ENCODE results near the gene STARD13.
"Not testable (repeated sequence)": the region's sequence is repeated elsewhere in the genome, so short reads cannot be mapped to it uniquely, and the experiment has no call there.

The STARD13 gene

DNA sequence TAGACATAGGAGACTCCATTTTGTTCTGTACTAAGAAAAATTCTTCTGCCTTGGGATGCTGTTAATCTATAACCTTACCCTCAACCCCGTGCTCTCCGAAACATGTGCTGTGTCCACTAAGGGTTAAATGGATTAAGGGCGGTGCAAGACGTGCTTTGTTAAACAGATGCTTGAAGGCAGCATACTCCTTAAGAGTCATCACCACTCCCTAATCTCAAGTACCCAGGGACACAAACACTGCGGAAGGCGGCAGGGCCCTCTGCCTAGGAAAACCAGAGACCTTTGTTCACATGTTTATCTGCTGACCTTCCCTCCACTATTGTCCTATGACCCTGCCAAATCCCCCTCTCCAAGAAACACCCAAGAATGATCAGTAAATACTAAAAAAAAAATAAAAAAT lies 43.2 kb downstream of the STARD13 start:
- not testable (repeated sequence) for H3K36me3 ChIP-seq (ENCODE audit: control insufficient read depth in 2 of 2, insufficient read depth in 2 of 2, low read length in 2 of 2); H3K9ac ChIP-seq (ENCODE audit: low read length in 2 of 2); H3K9me3 ChIP-seq (ENCODE audit: control insufficient read depth in 2 of 2, low read length in 2 of 2); H3K27me3 ChIP-seq (ENCODE audit: control insufficient read depth in 1 of 2, insufficient read depth in 2 of 2, low read length in 2 of 2); H3K4me3 ChIP-seq (ENCODE audit: low read length in 2 of 2); H3K4me1 ChIP-seq (ENCODE audit: control insufficient read depth, insufficient read depth, low read length); H3K27ac ChIP-seq (ENCODE audit: low read length)

DNA sequence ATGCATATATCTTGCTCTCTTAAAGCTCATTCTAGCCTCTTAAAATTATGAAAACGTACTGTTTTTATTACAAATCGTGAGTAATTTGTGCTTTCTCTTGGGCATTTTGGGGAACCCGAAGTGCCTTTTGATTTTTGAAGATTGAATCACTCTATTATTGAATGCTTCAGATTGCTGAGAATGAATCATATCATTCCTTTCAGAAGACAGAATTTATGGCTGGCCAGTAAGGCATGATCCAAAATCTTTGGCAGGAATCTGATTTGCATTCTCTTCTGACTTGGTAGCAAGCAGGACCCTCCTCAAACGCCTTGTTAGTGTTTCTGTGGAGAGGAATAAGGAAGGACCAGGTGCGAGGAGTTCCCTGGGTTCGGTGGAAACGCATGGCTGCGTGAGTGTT lies 49.5 kb downstream of the STARD13 start:
- Histone ChIP-seq H3K27me3 (ENCODE audit: control insufficient read depth in 1 of 2, insufficient read depth in 2 of 2, low read length in 2 of 2) (no peaks in the 10 kb centered on the region), H3K9me3 (ENCODE audit: control insufficient read depth in 2 of 2, low read length in 2 of 2) (no peaks in the 10 kb centered on the region), H3K4me3 (ENCODE audit: low read length in 2 of 2) (no peak overlapping the region), H3K9ac (ENCODE audit: low read length in 2 of 2) (no peak overlapping the region), H3K27ac (ENCODE audit: low read length) (no peak overlapping the region), H3K4me1 (ENCODE audit: control insufficient read depth, insufficient read depth, low read length) (peaks cover 16% of the 10 kb centered on the region), H3K36me3 (ENCODE audit: control insufficient read depth in 2 of 2, insufficient read depth in 2 of 2, low read length in 2 of 2) (peaks cover 2 to 3% of the 10 kb centered on the region in 2 donors)

DNA sequence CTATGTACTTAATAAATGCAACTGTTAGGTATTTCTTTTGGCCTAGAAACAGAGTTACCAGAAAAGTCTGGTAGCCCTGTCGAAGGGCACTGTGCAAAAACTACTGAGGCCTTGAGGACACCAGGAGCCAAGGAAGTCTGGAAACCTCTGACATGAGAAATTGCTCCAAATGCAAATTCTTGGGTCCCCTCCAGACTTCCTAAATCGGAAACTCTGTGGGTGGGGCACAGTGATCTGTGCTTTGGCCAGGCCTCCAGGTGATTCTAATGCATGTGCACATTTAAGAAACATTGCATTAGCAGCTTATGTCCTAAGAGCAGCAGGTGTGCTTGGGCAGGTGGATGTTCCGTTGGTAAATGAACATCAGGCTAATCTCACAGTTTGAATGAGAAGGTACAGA lies 50.0 kb downstream of the STARD13 start:
- H3K27ac ChIP-seq (ENCODE audit: low read length), result no peak overlapping the region
- no peaks in the 10 kb centered on the region for H3K27me3 ChIP-seq (ENCODE audit: control insufficient read depth in 1 of 2, insufficient read depth in 2 of 2, low read length in 2 of 2)
- H3K4me3 ChIP-seq (ENCODE audit: low read length in 2 of 2), result no peak overlapping the region
- H3K9ac ChIP-seq (ENCODE audit: low read length in 2 of 2), result no peak overlapping the region
- no peaks in the 10 kb centered on the region for H3K9me3 ChIP-seq (ENCODE audit: control insufficient read depth in 2 of 2, low read length in 2 of 2)
- peaks cover 2 to 3% of the 10 kb centered on the region in 2 donors for H3K36me3 ChIP-seq (ENCODE audit: control insufficient read depth in 2 of 2, insufficient read depth in 2 of 2, low read length in 2 of 2)
- peaks cover 18% of the 10 kb centered on the region for H3K4me1 ChIP-seq (ENCODE audit: control insufficient read depth, insufficient read depth, low read length)

DNA sequence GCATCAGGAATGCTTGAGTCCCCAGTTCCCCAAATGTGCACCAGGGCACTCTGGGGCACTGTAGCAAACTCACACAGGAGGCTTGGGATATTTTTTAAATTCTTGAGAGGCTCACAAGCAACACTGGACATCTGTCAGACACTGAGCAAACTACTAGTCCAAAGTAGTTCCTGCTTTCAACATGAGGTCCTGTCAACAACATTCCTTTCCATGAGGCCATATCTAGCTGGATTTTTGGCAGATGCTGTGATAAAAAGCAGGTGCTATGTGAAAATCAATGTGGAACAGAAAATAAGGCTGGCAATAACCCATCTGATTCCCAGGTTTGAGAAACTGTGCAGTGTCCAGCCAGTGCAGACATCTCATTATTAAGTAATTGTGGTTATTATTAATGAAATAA lies 50.5 kb downstream of the STARD13 start:
- H3K27ac ChIP-seq (ENCODE audit: low read length), result no peak overlapping the region
- H3K9ac ChIP-seq (ENCODE audit: low read length in 2 of 2), result no peak overlapping the region
- H3K27me3 ChIP-seq (ENCODE audit: control insufficient read depth in 1 of 2, insufficient read depth in 2 of 2, low read length in 2 of 2), result no peaks in the 10 kb centered on the region
- no peak overlapping the region for H3K4me3 ChIP-seq (ENCODE audit: low read length in 2 of 2)
- H3K9me3 ChIP-seq (ENCODE audit: control insufficient read depth in 2 of 2, low read length in 2 of 2), result no peaks in the 10 kb centered on the region
- H3K4me1 ChIP-seq (ENCODE audit: control insufficient read depth, insufficient read depth, low read length), result peaks cover 18% of the 10 kb centered on the region
- peaks cover 2 to 3% of the 10 kb centered on the region in 2 donors for H3K36me3 ChIP-seq (ENCODE audit: control insufficient read depth in 2 of 2, insufficient read depth in 2 of 2, low read length in 2 of 2)

DNA sequence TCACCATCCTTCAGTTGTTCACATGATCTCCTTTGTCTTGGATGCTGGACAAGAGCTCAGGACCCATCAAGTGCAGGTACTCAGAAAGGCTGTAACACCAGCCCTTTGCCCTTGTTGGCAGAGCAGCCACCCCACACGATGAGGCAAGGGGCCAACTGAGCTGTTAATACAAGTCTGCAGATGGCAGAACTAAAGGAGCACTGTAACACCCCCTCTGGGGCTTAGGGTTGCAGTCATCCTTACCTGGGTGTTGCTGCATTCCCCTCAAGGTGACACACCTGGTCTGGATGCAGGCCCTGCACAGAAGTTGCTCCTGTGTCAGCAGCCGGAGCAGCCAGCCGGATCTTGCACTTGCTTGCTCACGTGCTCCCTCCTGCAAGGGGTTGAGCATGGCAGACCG lies 52.0 kb downstream of the STARD13 start:
- H3K27me3 ChIP-seq (ENCODE audit: control insufficient read depth in 1 of 2, insufficient read depth in 2 of 2, low read length in 2 of 2), result no peaks in the 10 kb centered on the region
- H3K4me3 ChIP-seq (ENCODE audit: low read length in 2 of 2), result no peak overlapping the region
- no peaks in the 10 kb centered on the region for H3K9me3 ChIP-seq (ENCODE audit: control insufficient read depth in 2 of 2, low read length in 2 of 2)
- no peak overlapping the region for H3K27ac ChIP-seq (ENCODE audit: low read length)
- peaks cover 2 to 3% of the 10 kb centered on the region in 2 donors for H3K36me3 ChIP-seq (ENCODE audit: control insufficient read depth in 2 of 2, insufficient read depth in 2 of 2, low read length in 2 of 2)
- peaks cover 23% of the 10 kb centered on the region for H3K4me1 ChIP-seq (ENCODE audit: control insufficient read depth, insufficient read depth, low read length)
- no peak overlapping the region for H3K9ac ChIP-seq (ENCODE audit: low read length in 2 of 2)

DNA sequence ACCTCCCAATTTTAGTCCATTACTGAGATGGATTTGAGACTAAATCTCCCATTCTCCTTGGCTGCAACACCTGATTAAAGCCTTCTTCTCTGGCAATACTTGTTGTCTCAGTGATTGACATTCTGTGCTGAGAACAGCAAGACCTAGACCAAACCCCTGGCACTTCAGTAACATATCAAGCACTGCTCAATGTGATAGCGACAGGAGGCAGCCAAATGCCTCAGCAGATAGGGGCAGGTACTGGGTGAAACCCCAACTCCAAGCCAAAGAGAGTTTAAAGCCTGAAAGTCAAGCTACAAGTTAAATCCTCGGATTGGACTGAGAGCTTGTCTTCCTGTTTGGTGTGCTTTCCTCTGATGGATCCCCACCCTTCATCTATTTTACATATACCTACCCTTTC lies 52.7 kb downstream of the STARD13 start:
- H3K27ac ChIP-seq (ENCODE audit: low read length), result no peak overlapping the region
- no peak overlapping the region for H3K9ac ChIP-seq (ENCODE audit: low read length in 2 of 2)
- no peaks in the 10 kb centered on the region for H3K9me3 ChIP-seq (ENCODE audit: control insufficient read depth in 2 of 2, low read length in 2 of 2)
- peaks cover 2 to 3% of the 10 kb centered on the region in 2 donors for H3K36me3 ChIP-seq (ENCODE audit: control insufficient read depth in 2 of 2, insufficient read depth in 2 of 2, low read length in 2 of 2)
- H3K4me1 ChIP-seq (ENCODE audit: control insufficient read depth, insufficient read depth, low read length), result peaks cover 23% of the 10 kb centered on the region
- no peaks in the 10 kb centered on the region for H3K27me3 ChIP-seq (ENCODE audit: control insufficient read depth in 1 of 2, insufficient read depth in 2 of 2, low read length in 2 of 2)
- H3K4me3 ChIP-seq (ENCODE audit: low read length in 2 of 2), result no peak overlapping the region

DNA sequence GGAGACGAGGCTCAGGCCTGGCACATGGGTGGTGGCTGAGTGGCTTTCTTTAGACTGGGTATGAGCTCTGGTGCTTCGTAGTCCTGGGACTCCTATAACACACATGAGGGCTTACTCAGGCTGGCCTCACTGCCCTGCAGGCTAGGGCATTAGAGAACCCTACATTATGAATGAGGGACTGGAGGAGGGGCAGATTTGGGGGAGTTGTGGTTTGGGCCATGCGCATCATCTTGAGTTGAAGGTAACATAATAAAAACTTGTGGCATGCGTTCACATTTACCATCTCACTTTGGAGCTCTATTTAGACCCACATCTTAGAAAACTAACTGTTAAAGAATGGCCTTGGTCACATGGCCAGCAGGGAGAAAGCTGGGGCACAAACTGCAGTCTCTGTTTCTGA lies 54.2 kb downstream of the STARD13 start:
- H3K4me1 ChIP-seq (ENCODE audit: control insufficient read depth, insufficient read depth, low read length), result peaks cover 23% of the 10 kb centered on the region
- H3K27ac ChIP-seq (ENCODE audit: low read length), result no peak overlapping the region
- no peaks in the 10 kb centered on the region for H3K9me3 ChIP-seq (ENCODE audit: control insufficient read depth in 2 of 2, low read length in 2 of 2)
- no peak overlapping the region for H3K4me3 ChIP-seq (ENCODE audit: low read length in 2 of 2)
- no peaks in the 10 kb centered on the region for H3K27me3 ChIP-seq (ENCODE audit: control insufficient read depth in 1 of 2, insufficient read depth in 2 of 2, low read length in 2 of 2)
- no peak overlapping the region for H3K9ac ChIP-seq (ENCODE audit: low read length in 2 of 2)
- peaks cover 2 to 3% of the 10 kb centered on the region in 2 donors for H3K36me3 ChIP-seq (ENCODE audit: control insufficient read depth in 2 of 2, insufficient read depth in 2 of 2, low read length in 2 of 2)

DNA sequence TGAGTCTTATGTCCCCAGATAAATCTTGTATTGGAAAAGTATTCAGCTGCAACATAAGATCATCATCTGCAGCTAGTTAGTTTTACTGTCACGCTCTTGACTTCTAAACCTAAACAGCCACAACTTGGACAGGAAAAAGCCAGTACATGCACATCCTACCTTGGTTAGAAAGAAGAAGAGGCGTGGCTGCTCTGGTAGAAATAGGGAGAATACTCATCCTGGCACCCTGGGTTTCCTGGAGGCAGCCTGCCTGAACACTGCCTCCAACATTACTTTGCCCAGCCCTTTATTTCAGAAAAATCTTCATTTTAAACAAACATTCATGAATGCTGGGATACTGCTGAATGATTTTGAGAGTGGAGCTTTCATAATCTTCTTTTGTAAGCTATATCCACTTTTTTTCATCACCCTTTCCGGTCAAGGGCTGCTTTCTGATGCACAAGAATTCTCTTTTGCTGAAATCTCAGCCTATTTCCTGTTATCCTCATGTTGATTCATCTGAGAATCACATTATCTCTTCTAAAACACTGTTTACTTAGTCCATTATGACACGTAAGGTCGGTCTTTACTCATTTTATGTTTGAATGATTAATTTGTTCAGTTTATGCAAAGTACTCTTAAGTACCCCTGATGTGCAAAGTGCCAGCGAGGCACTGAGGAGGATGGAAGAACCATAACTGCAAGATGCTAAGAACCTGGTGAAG lies 55.2 kb downstream of the STARD13 start:
- H3K4me3 ChIP-seq (ENCODE audit: low read length in 2 of 2), result no peak overlapping the region
- H3K4me1 ChIP-seq (ENCODE audit: control insufficient read depth, insufficient read depth, low read length), result peaks cover 15% of the 10 kb centered on the region
- peaks cover 2 to 3% of the 10 kb centered on the region in 2 donors for H3K36me3 ChIP-seq (ENCODE audit: control insufficient read depth in 2 of 2, insufficient read depth in 2 of 2, low read length in 2 of 2)
- H3K27ac ChIP-seq (ENCODE audit: low read length), result peak overlapping the region; percentile 46
- H3K9ac ChIP-seq (ENCODE audit: low read length in 2 of 2), result no peak overlapping the region
- H3K27me3 ChIP-seq (ENCODE audit: control insufficient read depth in 1 of 2, insufficient read depth in 2 of 2, low read length in 2 of 2), result no peaks in the 10 kb centered on the region
- H3K9me3 ChIP-seq (ENCODE audit: control insufficient read depth in 2 of 2, low read length in 2 of 2), result no peaks in the 10 kb centered on the region

DNA sequence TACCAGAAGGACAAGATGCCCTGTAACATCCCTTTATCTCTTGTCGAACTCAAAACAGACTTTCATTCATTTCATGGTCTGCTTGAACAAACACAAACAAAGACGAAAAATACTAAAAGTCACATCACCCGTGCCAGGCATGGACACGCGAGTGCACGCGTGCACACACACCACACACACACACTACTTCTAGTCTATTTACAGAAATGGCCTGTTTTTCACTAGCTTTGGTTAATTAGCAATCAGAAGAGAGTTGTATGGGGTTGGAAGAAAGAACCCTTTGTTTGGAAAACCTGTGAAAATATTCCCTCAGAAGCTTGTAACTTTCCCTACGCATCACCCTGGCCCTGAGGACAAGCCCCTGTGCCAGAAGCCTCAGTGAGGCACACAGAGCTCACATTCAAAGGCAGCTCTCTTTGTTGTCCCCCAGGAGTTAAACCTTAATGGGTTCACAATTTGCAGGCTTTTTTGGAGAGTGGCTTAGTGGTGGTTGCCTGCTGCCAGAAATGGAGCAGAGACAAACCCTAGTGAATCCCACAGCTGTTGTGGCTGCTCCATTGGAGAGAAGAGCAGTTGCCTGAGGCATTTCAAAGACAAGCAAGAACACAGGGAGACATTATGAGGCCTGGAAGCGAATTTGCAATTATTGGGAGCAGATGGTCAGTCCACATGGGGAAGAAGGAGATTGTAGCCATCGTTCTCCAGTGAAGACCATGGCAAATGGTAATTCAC lies 55.9 kb downstream of the STARD13 start:
- H3K9ac ChIP-seq (ENCODE audit: low read length in 2 of 2), result peak overlapping the region in 1 of 2 donors; percentile 18

DNA sequence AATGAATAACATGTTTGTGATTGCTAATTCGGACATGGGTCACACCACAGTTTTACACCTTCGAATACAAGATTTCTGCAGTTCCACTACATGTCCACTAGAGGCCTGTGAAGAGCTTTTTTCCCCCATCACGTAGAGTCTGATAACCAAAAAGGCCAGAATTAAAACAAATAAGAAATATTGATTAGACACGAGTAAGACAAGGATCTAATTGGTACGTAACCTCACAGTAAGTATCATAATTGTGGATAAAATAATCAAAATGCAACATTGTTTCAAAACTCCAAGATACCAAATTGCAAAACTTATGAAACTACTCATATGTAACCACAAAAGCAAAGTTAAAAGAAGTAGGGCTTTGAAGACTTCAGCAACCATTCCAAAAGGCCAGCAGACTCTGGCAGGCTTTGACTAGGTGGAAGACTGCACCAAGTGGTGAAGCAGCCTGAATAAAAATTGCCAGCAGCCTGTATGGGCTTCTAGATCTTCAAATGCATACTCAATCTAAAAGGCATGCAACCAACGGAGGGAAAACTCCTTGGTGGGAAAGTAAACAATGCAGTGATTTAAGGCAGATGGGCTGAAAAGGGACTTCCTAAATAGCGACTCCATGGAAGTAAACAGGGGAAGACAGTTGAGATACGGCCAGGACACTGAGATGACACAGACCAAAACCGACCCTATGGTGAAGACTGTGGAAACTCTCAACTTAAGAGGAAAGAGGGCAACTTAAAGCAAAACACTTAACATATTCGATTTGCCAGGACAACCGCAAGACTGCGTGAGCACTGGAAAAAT lies 56.7 kb downstream of the STARD13 start:
- Histone ChIP-seq H3K9me3 (ENCODE audit: control insufficient read depth in 2 of 2, low read length in 2 of 2) (peaks cover 0 to 4% of the 10 kb centered on the region in 2 donors), H3K4me1 (ENCODE audit: control insufficient read depth, insufficient read depth, low read length) (peaks cover 9% of the 10 kb centered on the region), H3K27ac (ENCODE audit: low read length) (peak overlapping the region; percentile 46), H3K36me3 (ENCODE audit: control insufficient read depth in 2 of 2, insufficient read depth in 2 of 2, low read length in 2 of 2) (peaks cover 2 to 3% of the 10 kb centered on the region in 2 donors), H3K4me3 (ENCODE audit: low read length in 2 of 2) (peak overlapping the region; percentile 17 to 20), H3K27me3 (ENCODE audit: control insufficient read depth in 1 of 2, insufficient read depth in 2 of 2, low read length in 2 of 2) (no peaks in the 10 kb centered on the region), H3K9ac (ENCODE audit: low read length in 2 of 2) (peak overlapping the region in 1 of 2 donors; percentile 18)

More for the DNA sequence above, 55.9 kb downstream of the STARD13 start:
- peak overlapping the region; percentile 46 for H3K27ac ChIP-seq (ENCODE audit: low read length)
- peaks cover 9% of the 10 kb centered on the region for H3K4me1 ChIP-seq (ENCODE audit: control insufficient read depth, insufficient read depth, low read length)
- H3K36me3 ChIP-seq (ENCODE audit: control insufficient read depth in 2 of 2, insufficient read depth in 2 of 2, low read length in 2 of 2), result peaks cover 2 to 3% of the 10 kb centered on the region in 2 donors
- H3K9me3 ChIP-seq (ENCODE audit: control insufficient read depth in 2 of 2, low read length in 2 of 2), result no peaks in the 10 kb centered on the region
- H3K4me3 ChIP-seq (ENCODE audit: low read length in 2 of 2), result peak overlapping the region in 1 of 2 donors; percentile 20
- no peaks in the 10 kb centered on the region for H3K27me3 ChIP-seq (ENCODE audit: control insufficient read depth in 1 of 2, insufficient read depth in 2 of 2, low read length in 2 of 2)
